Measurements from ENCODE around the gene CABLES1.
"Not testable (repeated sequence)": the region's sequence is repeated elsewhere in the genome, so short reads cannot be mapped to it uniquely, and the experiment has no call there.

Gene CABLES1

GRCh38 chr18:23266717-23267446 is 131.6 kb downstream of the CABLES1 start:
- no peak for DNase-seq (ENCODE audit: low read depth in 2 of 2)

GRCh38 chr18:23267447-23267776 is 132.1 kb downstream of the CABLES1 start:
- no peak for DNase-seq (ENCODE audit: low read depth in 2 of 2)

- DNase-seq (ENCODE audit: low read depth in 2 of 2), result no peak
Measured at GRCh38 chr18:23268641-23269040, 133.4 kb downstream of the CABLES1 start.

GRCh38 chr18:23269068-23269467 is 133.8 kb downstream of the CABLES1 start:
- DNase-seq (ENCODE audit: low read depth in 2 of 2), result not testable (repeated sequence)

- DNase-seq (ENCODE audit: low read depth in 2 of 2), result no peak
Measured at GRCh38 chr18:23269928-23270327, 134.6 kb downstream of the CABLES1 start.

GRCh38 chr18:23270986-23271680 is 135.8 kb downstream of the CABLES1 start:
- no peak for DNase-seq (ENCODE audit: low read depth in 2 of 2)

GRCh38 chr18:23272498-23273232 is 137.4 kb downstream of the CABLES1 start:
- DNase-seq (ENCODE audit: low read depth in 2 of 2), result no peak

GRCh38 chr18:23273443-23273966 is 138.2 kb downstream of the CABLES1 start:
- no peak for DNase-seq (ENCODE audit: low read depth in 2 of 2)

GRCh38 chr18:23274638-23275482 is 139.6 kb downstream of the CABLES1 start:
- no peak for DNase-seq (ENCODE audit: low read depth in 2 of 2)

- no peak for DNase-seq (ENCODE audit: low read depth in 2 of 2)
Measured at GRCh38 chr18:23276451-23276850, 141.2 kb downstream of the CABLES1 start.

- DNase-seq (ENCODE audit: low read depth in 2 of 2), result no peak
Measured at GRCh38 chr18:23277399-23277798, 142.1 kb downstream of the CABLES1 start.

- DNase-seq (ENCODE audit: low read depth in 2 of 2), result no peak
Measured at GRCh38 chr18:23279931-23280330, 144.6 kb downstream of the CABLES1 start.

- no peak for DNase-seq (ENCODE audit: low read depth in 2 of 2)
Measured at GRCh38 chr18:23280844-23281243, 145.6 kb downstream of the CABLES1 start.

- DNase-seq (ENCODE audit: low read depth in 2 of 2), result no peak
Measured at GRCh38 chr18:23281626-23282436, 146.5 kb downstream of the CABLES1 start.

- no peak for DNase-seq (ENCODE audit: low read depth in 2 of 2)
Measured at GRCh38 chr18:23282437-23282781, 147.1 kb downstream of the CABLES1 start.

GRCh38 chr18:23283916-23284430 is 148.7 kb downstream of the CABLES1 start:
- DNase-seq (ENCODE audit: low read depth in 2 of 2), result no peak

GRCh38 chr18:23284629-23285028 is 149.3 kb downstream of the CABLES1 start:
- DNase-seq (ENCODE audit: low read depth in 2 of 2), result no peak

- not testable (repeated sequence) for DNase-seq (ENCODE audit: low read depth in 2 of 2)
Measured at GRCh38 chr18:23285581-23285980, 150.3 kb downstream of the CABLES1 start.

- no peak for DNase-seq (ENCODE audit: low read depth in 2 of 2)
Measured at GRCh38 chr18:23291456-23292205, 156.3 kb downstream of the CABLES1 start.
